Amniotic stem cell (primary cell): ENCODE measurements around the gene MAP2K1.
"Not testable (repeated sequence)": the region's sequence is repeated elsewhere in the genome, so short reads cannot be mapped to it uniquely, and the experiment has no call there.

Source experiments
- DNase-seq: peaks from one replicate; lab custom pipeline; 2025; lab: John Stamatoyannopoulos, UW

MAP2K1 gene

GRCh38 chr15:66393037-66393436 lies 6.3 kb downstream of the MAP2K1 start:
- not testable (repeated sequence) for DNase-seq

GRCh38 chr15:66394472-66394871 lies 7.8 kb downstream of the MAP2K1 start:
- no peak for DNase-seq

- DNase-seq, result no peak
Measured at GRCh38 chr15:66394915-66395314, 8.2 kb downstream of the MAP2K1 start.

GRCh38 chr15:66399276-66399675 lies 12.6 kb downstream of the MAP2K1 start:
- no peak for DNase-seq

- no peak for DNase-seq
Measured at GRCh38 chr15:66400351-66400774, 13.7 kb downstream of the MAP2K1 start.

GRCh38 chr15:66401130-66402021 lies 14.7 kb downstream of the MAP2K1 start:
- DNase-seq, result no peak

- DNase-seq, result no peak
Measured at GRCh38 chr15:66402761-66403284, 16.1 kb downstream of the MAP2K1 start.

GRCh38 chr15:66403323-66403722 lies 16.6 kb downstream of the MAP2K1 start:
- no peak for DNase-seq

- DNase-seq, result no peak
Measured at GRCh38 chr15:66404122-66404521, 17.4 kb downstream of the MAP2K1 start.

GRCh38 chr15:66404532-66404931 lies 17.8 kb downstream of the MAP2K1 start:
- DNase-seq, result no peak

- no peak for DNase-seq
Measured at GRCh38 chr15:66405007-66405406, 18.3 kb downstream of the MAP2K1 start.

- no peak for DNase-seq
Measured at GRCh38 chr15:66405615-66406014, 18.9 kb downstream of the MAP2K1 start.

- DNase-seq, result no peak
Measured at GRCh38 chr15:66408254-66408653, 21.5 kb downstream of the MAP2K1 start.

- DNase-seq, result no peak
Measured at GRCh38 chr15:66408675-66409282, 22.1 kb downstream of the MAP2K1 start.

- DNase-seq, result no peak
Measured at GRCh38 chr15:66409565-66410108, 22.9 kb downstream of the MAP2K1 start.

GRCh38 chr15:66411190-66411589 lies 24.5 kb downstream of the MAP2K1 start:
- no peak for DNase-seq

GRCh38 chr15:66412220-66412619 lies 25.5 kb downstream of the MAP2K1 start:
- no peak for DNase-seq

GRCh38 chr15:66413579-66413978 lies 26.9 kb downstream of the MAP2K1 start:
- no peak for DNase-seq

GRCh38 chr15:66415360-66415759 lies 28.6 kb downstream of the MAP2K1 start:
- no peak for DNase-seq

- no peak for DNase-seq
Measured at GRCh38 chr15:66417736-66418135, 31.0 kb downstream of the MAP2K1 start.

GRCh38 chr15:66419471-66419870 lies 32.8 kb downstream of the MAP2K1 start:
- no peak for DNase-seq

- DNase-seq, result no peak
Measured at GRCh38 chr15:66422347-66422746, 35.6 kb downstream of the MAP2K1 start.

- DNase-seq, result no peak
Measured at GRCh38 chr15:66423149-66423548, 36.4 kb downstream of the MAP2K1 start.
